ENCODE results near the gene TMEM175. TPM values are rescaled to one million over a fixed set of nuclear protein-coding genes. Genes with fewer than 3 reads are reported as not detected.
A peak's percentile ranks its signal among the peaks of the same experiment; 100 is the strongest.

Gene TMEM175
- total and polyA plus RNA-seq, 2 of the 13 experiments (the other 11 are each of a cell fraction or from before 2014, with no cell fraction given) = 5.1 to 9.9 TPM

DNA sequence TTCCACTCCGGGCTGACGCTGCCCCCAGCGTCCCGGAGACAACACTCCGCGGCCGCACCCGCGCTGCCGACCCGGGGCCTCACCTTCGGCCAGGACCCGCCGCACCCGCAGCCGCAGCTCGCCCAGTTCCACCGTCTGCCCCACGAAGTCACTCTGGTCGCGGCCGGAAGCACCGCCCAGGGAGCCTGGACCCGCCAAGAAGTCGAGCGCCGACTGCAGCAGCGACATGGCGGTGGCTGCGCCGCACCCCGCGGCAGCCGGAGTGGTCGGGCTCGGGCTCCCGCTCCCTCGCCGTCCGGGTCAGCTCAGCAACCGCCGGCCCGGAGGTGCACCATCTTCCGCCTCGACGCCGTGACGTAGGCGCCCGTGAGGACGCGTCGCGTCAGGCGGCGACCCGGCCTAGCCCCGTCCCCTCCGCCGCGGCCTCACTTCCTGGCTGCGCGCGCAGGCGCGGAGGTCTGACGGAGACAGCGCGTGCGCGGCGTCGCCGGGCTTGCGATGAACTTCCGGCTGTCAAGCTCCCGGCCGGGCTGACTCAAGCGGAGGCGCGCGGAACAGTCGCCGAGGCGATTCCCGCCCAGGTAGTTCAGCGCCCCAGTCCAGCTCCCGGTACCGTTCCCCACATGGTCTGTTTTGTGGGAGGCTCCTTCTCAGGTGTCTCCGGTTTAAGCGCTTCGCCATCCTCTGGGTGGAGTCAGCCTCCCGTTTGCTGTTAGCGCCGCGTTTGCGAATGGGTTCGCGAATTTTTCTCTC is at the start of gene TMEM175, which contains the start of gene GAK (continued):
- TF ChIP-seq, protein P1, sequence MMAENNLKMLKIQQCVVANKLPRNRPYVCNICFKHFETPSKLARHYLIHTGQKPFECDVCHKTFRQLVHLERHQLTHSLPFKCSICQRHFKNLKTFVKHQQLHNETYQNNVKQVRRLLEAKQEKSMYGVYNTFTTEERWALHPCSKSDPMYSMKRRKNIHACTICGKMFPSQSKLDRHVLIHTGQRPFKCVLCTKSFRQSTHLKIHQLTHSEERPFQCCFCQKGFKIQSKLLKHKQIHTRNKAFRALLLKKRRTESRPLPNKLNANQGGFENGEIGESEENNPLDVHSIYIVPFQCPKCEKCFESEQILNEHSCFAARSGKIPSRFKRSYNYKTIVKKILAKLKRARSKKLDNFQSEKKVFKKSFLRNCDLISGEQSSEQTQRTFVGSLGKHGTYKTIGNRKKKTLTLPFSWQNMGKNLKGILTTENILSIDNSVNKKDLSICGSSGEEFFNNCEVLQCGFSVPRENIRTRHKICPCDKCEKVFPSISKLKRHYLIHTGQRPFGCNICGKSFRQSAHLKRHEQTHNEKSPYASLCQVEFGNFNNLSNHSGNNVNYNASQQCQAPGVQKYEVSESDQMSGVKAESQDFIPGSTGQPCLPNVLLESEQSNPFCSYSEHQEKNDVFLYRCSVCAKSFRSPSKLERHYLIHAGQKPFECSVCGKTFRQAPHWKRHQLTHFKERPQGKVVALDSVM (CRISPR knock-in tag; IDR thresholded peaks at IDR 0.05) = no peak; the same call in 1 of the 2 replicates
- TF ChIP-seq, protein P2, sequence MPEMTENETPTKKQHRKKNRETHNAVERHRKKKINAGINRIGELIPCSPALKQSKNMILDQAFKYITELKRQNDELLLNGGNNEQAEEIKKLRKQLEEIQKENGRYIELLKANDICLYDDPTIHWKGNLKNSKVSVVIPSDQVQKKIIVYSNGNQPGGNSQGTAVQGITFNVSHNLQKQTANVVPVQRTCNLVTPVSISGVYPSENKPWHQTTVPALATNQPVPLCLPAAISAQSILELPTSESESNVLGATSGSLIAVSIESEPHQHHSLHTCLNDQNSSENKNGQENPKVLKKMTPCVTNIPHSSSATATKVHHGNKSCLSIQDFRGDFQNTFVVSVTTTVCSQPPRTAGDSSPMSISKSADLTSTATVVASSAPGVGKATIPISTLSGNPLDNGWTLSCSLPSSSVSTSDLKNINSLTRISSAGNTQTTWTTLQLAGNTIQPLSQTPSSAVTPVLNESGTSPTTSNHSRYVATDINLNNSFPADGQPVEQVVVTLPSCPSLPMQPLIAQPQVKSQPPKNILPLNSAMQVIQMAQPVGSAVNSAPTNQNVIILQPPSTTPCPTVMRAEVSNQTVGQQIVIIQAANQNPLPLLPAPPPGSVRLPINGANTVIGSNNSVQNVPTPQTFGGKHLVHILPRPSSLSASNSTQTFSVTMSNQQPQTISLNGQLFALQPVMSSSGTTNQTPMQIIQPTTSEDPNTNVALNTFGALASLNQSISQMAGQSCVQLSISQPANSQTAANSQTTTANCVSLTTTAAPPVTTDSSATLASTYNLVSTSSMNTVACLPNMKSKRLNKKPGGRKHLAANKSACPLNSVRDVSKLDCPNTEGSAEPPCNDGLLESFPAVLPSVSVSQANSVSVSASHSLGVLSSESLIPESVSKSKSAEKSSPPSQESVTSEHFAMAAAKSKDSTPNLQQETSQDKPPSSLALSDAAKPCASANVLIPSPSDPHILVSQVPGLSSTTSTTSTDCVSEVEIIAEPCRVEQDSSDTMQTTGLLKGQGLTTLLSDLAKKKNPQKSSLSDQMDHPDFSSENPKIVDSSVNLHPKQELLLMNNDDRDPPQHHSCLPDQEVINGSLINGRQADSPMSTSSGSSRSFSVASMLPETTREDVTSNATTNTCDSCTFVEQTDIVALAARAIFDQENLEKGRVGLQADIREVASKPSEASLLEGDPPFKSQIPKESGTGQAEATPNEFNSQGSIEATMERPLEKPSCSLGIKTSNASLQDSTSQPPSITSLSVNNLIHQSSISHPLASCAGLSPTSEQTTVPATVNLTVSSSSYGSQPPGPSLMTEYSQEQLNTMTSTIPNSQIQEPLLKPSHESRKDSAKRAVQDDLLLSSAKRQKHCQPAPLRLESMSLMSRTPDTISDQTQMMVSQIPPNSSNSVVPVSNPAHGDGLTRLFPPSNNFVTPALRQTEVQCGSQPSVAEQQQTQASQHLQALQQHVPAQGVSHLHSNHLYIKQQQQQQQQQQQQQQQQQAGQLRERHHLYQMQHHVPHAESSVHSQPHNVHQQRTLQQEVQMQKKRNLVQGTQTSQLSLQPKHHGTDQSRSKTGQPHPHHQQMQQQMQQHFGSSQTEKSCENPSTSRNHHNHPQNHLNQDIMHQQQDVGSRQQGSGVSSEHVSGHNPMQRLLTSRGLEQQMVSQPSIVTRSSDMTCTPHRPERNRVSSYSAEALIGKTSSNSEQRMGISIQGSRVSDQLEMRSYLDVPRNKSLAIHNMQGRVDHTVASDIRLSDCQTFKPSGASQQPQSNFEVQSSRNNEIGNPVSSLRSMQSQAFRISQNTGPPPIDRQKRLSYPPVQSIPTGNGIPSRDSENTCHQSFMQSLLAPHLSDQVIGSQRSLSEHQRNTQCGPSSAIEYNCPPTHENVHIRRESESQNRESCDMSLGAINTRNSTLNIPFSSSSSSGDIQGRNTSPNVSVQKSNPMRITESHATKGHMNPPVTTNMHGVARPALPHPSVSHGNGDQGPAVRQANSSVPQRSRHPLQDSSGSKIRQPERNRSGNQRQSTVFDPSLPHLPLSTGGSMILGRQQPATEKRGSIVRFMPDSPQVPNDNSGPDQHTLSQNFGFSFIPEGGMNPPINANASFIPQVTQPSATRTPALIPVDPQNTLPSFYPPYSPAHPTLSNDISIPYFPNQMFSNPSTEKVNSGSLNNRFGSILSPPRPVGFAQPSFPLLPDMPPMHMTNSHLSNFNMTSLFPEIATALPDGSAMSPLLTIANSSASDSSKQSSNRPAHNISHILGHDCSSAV (CRISPR knock-in tag; IDR thresholded peaks at IDR 0.05; ENCODE audit: borderline replicate concordance) = no peak
- TF ChIP-seq, protein P3, sequence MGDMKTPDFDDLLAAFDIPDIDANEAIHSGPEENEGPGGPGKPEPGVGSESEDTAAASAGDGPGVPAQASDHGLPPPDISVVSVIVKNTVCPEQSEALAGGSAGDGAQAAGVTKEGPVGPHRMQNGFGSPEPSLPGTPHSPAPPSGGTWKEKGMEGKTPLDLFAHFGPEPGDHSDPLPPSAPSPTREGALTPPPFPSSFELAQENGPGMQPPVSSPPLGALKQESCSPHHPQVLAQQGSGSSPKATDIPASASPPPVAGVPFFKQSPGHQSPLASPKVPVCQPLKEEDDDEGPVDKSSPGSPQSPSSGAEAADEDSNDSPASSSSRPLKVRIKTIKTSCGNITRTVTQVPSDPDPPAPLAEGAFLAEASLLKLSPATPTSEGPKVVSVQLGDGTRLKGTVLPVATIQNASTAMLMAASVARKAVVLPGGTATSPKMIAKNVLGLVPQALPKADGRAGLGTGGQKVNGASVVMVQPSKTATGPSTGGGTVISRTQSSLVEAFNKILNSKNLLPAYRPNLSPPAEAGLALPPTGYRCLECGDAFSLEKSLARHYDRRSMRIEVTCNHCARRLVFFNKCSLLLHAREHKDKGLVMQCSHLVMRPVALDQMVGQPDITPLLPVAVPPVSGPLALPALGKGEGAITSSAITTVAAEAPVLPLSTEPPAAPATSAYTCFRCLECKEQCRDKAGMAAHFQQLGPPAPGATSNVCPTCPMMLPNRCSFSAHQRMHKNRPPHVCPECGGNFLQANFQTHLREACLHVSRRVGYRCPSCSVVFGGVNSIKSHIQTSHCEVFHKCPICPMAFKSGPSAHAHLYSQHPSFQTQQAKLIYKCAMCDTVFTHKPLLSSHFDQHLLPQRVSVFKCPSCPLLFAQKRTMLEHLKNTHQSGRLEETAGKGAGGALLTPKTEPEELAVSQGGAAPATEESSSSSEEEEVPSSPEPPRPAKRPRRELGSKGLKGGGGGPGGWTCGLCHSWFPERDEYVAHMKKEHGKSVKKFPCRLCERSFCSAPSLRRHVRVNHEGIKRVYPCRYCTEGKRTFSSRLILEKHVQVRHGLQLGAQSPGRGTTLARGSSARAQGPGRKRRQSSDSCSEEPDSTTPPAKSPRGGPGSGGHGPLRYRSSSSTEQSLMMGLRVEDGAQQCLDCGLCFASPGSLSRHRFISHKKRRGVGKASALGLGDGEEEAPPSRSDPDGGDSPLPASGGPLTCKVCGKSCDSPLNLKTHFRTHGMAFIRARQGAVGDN (CRISPR knock-in tag; IDR thresholded peaks at IDR 0.05) = peak; percentile 93
- TF ChIP-seq MTA1 (CRISPR knock-in tag; IDR thresholded peaks at IDR 0.05; ENCODE audit: borderline replicate concordance) (0 out of 2 replicates have a peak, but pooled peaks have one; percentile 36), MAFF (IDR thresholded peaks at IDR 0.05; ENCODE audit: low read depth, low read length) (no peak), YY1 (IDR thresholded peaks at IDR 0.05; ENCODE audit: insufficient read depth, insufficient replicate concordance, low read depth, low read length) (peak; percentile 74)
- TF ChIP-seq, protein P4, sequence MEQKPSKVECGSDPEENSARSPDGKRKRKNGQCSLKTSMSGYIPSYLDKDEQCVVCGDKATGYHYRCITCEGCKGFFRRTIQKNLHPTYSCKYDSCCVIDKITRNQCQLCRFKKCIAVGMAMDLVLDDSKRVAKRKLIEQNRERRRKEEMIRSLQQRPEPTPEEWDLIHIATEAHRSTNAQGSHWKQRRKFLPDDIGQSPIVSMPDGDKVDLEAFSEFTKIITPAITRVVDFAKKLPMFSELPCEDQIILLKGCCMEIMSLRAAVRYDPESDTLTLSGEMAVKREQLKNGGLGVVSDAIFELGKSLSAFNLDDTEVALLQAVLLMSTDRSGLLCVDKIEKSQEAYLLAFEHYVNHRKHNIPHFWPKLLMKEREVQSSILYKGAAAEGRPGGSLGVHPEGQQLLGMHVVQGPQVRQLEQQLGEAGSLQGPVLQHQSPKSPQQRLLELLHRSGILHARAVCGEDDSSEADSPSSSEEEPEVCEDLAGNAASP (CRISPR knock-in tag; IDR thresholded peaks at IDR 0.05; ENCODE audit: borderline replicate concordance) = no peak
- TF ChIP-seq, protein P5, sequence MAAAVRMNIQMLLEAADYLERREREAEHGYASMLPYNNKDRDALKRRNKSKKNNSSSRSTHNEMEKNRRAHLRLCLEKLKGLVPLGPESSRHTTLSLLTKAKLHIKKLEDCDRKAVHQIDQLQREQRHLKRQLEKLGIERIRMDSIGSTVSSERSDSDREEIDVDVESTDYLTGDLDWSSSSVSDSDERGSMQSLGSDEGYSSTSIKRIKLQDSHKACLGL (CRISPR knock-in tag; IDR thresholded peaks at IDR 0.05) = peak; percentile 88
- TF ChIP-seq, protein P6, sequence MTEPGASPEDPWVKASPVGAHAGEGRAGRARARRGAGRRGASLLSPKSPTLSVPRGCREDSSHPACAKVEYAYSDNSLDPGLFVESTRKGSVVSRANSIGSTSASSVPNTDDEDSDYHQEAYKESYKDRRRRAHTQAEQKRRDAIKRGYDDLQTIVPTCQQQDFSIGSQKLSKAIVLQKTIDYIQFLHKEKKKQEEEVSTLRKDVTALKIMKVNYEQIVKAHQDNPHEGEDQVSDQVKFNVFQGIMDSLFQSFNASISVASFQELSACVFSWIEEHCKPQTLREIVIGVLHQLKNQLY (CRISPR knock-in tag; IDR thresholded peaks at IDR 0.05) = no peak

All from HepG2 (cell line).